COR-L47 (cell line): ENCODE measurements around the gene AHRR.
A peak's percentile ranks its signal among the peaks of the same experiment; 100 is the strongest.
"Not testable (repeated sequence)": the region's sequence is repeated elsewhere in the genome, so short reads cannot be mapped to it uniquely, and the experiment has no call there.

ENCODE experiments used
- DNase-seq: peaks from one replicate; lab custom pipeline; 2025; lab: John Stamatoyannopoulos, UW

The AHRR gene

GRCh38 chr5:305459-305858 lies 16.1 kb upstream of the AHRR start:
- DNase-seq, result no peak

GRCh38 chr5:306011-306805 lies 15.3 kb upstream of the AHRR start:
- no peak for DNase-seq

- no peak for DNase-seq
Observed at GRCh38 chr5:307306-307705, 14.2 kb upstream of the AHRR start.

GRCh38 chr5:307794-308579 lies 13.5 kb upstream of the AHRR start:
- no peak for DNase-seq

GRCh38 chr5:308672-309271 lies 12.7 kb upstream of the AHRR start:
- DNase-seq, result no peak

GRCh38 chr5:309831-310230 lies 11.7 kb upstream of the AHRR start:
- not testable (repeated sequence) for DNase-seq

- DNase-seq, result no peak
Observed at GRCh38 chr5:310516-310915, 11.0 kb upstream of the AHRR start.

- no peak for DNase-seq
Observed at GRCh38 chr5:310941-311434, 10.5 kb upstream of the AHRR start.

- DNase-seq, result no peak
Observed at GRCh38 chr5:311963-312362, 9.6 kb upstream of the AHRR start.

GRCh38 chr5:312845-313244 lies 8.7 kb upstream of the AHRR start:
- DNase-seq, result no peak

- DNase-seq, result no peak
Observed at GRCh38 chr5:313265-313664, 8.2 kb upstream of the AHRR start.

- DNase-seq, result no peak
Observed at GRCh38 chr5:313806-314376, 7.6 kb upstream of the AHRR start.

GRCh38 chr5:314676-315487 lies 6.6 kb upstream of the AHRR start:
- DNase-seq, result no peak

- DNase-seq, result no peak
Observed at GRCh38 chr5:315488-316209, 5.9 kb upstream of the AHRR start.

GRCh38 chr5:316210-317085 lies 5.1 kb upstream of the AHRR start:
- DNase-seq, result no peak

GRCh38 chr5:317086-317811 lies 4.3 kb upstream of the AHRR start:
- DNase-seq, result peak; percentile 55

GRCh38 chr5:318341-318897 lies 3.1 kb upstream of the AHRR start:
- DNase-seq, result no peak

GRCh38 chr5:318931-319601 lies 2.4 kb upstream of the AHRR start:
- no peak for DNase-seq
